Measurements from ENCODE around the gene FEZF1. TPM values are rescaled to one million over a fixed set of nuclear protein-coding genes. Genes with fewer than 3 reads are reported as not detected.

The FEZF1 gene
- total RNA-seq, 1 donor: not detected

GRCh38 chr7:122302761-122303530, 1.6 kb downstream of the FEZF1 start:
- DNase-seq (ENCODE audit: low read depth): no peak
- H3K4me3 ChIP-seq (ENCODE audit: low read depth, low read length): no peak overlapping the region
- TF ChIP-seq, protein P1, sequence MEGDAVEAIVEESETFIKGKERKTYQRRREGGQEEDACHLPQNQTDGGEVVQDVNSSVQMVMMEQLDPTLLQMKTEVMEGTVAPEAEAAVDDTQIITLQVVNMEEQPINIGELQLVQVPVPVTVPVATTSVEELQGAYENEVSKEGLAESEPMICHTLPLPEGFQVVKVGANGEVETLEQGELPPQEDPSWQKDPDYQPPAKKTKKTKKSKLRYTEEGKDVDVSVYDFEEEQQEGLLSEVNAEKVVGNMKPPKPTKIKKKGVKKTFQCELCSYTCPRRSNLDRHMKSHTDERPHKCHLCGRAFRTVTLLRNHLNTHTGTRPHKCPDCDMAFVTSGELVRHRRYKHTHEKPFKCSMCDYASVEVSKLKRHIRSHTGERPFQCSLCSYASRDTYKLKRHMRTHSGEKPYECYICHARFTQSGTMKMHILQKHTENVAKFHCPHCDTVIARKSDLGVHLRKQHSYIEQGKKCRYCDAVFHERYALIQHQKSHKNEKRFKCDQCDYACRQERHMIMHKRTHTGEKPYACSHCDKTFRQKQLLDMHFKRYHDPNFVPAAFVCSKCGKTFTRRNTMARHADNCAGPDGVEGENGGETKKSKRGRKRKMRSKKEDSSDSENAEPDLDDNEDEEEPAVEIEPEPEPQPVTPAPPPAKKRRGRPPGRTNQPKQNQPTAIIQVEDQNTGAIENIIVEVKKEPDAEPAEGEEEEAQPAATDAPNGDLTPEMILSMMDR (IDR thresholded peaks at IDR 0.05; ENCODE audit: insufficient read depth, low read length): no peak

DNA sequence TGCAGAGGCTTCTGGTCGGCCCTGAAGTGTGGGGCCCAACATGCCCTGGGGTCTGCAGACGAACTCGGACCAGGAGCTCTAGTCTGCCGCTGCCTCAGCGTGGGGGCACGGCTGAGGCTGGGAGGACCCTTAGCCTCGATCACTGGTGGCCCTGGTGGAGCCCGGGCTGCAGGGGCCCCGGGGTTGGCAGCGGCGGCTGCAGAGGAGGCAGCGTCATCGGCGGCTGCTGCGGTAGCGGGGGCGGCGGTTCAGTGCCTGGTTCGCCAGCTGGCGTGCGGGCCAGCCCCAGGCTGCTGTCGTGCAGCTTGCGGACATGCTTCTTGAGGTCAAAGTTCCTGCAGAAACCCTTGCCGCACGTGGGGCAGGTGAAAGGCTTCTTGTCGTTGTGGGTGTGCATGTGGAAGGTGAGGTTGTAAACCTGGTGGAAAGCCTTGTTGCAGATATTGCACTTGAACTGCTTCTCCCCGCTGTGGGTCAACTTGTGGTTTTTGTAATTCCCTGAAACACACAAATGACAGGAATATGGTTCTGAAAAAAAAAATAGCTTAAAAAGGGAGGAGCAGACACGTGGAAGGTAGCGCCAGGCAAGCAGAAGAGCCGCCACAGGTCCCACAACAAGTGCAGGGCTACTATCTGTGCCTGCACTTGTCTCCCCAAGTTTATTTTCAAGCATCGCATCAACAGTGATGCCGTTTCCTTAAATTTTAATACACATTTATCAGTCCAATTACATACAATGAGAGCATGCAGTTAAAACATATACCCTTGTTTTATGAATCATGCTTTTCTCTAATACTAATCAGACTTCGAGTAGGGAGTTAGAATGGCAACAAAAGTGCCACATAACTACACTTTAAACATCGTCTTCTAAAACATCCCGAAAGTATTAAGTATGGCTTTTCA, 2.4 kb downstream of the FEZF1 start:
- no peak overlapping the region for H3K4me3 ChIP-seq (ENCODE audit: low read depth, low read length)
- no peak for DNase-seq (ENCODE audit: low read depth)
- TF ChIP-seq, protein P1 (IDR thresholded peaks at IDR 0.05; ENCODE audit: insufficient read depth, low read length): no peak

DNA sequence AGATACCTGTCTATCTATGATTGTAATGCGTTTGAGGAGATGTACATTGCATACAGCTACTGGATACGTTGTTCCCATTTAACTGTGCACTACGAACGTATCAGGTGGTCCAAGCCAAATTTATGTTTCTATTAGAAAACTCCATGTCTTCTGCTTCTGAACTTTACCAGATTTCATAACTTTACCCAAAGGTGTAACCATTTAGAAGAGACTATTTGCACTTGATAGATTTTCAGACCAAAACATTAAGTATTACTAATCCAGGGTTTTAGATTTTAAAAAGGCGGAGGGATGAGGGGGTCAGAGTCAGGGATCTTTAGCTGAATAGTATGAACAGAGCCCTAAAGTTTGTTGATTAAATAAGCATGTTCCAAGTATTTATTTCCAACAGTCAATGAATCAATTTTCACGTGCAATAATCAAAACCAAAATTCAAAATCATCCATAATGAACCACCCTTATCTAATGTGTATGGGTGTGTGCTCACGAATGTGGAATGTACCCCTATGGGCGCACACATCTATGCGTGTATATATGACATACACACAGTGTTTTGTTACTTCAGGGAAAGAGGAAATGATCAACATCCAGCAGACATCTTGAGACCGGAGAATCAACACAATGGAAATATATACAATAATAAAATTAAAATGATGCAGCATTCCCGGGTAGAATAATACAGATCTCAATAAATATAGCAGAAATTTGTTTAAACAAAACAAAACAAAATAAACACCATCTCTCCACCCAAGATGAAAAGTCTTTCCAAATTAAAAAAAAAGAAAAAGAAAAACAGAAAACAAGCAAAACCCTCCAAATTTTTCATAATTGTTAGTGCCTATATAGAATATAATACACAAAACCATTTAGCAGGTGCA, 3.4 kb downstream of the FEZF1 start:
- TF ChIP-seq, protein P1 (IDR thresholded peaks at IDR 0.05; ENCODE audit: insufficient read depth, low read length): no peak
- H3K4me3 ChIP-seq (ENCODE audit: low read depth, low read length): no peak overlapping the region
- DNase-seq (ENCODE audit: low read depth): no peak

DNA sequence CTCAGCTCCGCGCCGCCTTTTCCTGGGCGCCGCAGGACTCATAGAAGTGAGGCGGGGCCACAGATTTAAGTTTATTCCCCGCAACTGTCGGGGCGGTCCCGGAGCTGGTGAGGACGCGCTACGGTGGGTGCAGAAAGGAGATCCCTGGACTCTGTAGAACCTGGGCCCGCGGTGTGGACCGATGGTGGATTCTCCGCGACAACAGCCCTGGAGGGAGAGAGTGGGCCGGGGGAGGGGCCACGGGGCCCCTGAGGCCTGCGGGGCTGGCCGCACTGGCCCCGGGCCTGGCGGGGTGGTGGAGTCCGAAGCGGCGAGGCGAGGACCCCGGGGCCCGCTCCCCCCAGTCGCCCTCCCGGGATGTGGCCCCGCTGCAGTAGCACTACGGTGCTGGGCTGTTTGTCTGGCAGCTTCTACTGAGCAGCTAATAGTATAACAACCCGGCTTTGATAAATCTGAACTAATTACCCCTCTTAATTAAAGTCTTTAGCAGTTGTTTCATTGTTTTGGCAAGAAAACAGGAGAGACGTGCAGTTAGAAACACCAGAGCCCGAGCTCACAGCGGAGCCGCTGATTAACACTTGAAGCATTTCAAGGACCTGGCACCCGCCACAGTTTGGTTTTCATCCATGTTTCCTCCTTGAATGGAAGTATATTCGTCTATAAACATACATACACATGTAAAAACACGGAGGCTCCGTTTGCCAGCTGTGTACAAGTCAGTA, 4.2 kb downstream of the FEZF1 start:
- H3K4me3 ChIP-seq (ENCODE audit: low read depth, low read length): no peak overlapping the region
- peak; percentile 31 for DNase-seq (ENCODE audit: low read depth)
- TF ChIP-seq, protein P1 (IDR thresholded peaks at IDR 0.05; ENCODE audit: insufficient read depth, low read length): no peak

- TF ChIP-seq, protein P1 (IDR thresholded peaks at IDR 0.05; ENCODE audit: insufficient read depth, low read length): no peak
- H3K4me3 ChIP-seq (ENCODE audit: low read depth, low read length): no peak overlapping the region
- DNase-seq (ENCODE audit: low read depth): no peak
Measured at GRCh38 chr7:122299624-122300210, 4.8 kb downstream of the FEZF1 start.
